Hepatocyte (in vitro differentiated cells): ENCODE results near the gene IFFO2. TPM values are rescaled to one million over a fixed set of nuclear protein-coding genes. Genes with fewer than 3 reads are reported as not detected.

Experiments used
- DNase-seq: peaks from one replicate; pipeline ENCODE4 v3.0.0-alpha.2; 2016; ENCODE audit warnings: low spot score
- H2AFZ ChIP-seq: fragments of 200-600 bp; sonication (generic); 2 replicates; pipeline ENCODE4 v1.6.0; 2016; ENCODE audit warnings: antibody characterized with exemption, mild to moderate bottlenecking
- H3K27ac ChIP-seq: fragments of 200-600 bp; sonication (generic); 2 replicates; pipeline ENCODE4 v1.5.1; 2016; ENCODE audit warnings: mild to moderate bottlenecking
- H3K27me3 ChIP-seq: fragments of 200-600 bp; sonication (generic); 2 replicates; pipeline ENCODE4 v1.6.1; 2016
- H3K36me3 ChIP-seq: fragments of 200-600 bp; sonication (generic); replicated peaks from 2 replicates; pipeline ENCODE4 v1.5.1; 2016; ENCODE audit warnings: low read depth; ENCODE audit not compliant: insufficient read depth
- H3K4me1 ChIP-seq: fragments of 200-600 bp; sonication (generic); 2 replicates; pipeline ENCODE4 v1.5.1; 2016; ENCODE audit warnings: mild to moderate bottlenecking, moderate library complexity; ENCODE audit not compliant: insufficient read depth
- H3K4me2 ChIP-seq: fragments of 200-600 bp; sonication (generic); 2 replicates; pipeline ENCODE4 v1.6.0; 2016
- H3K4me3 ChIP-seq: fragments of 200-600 bp; sonication (generic); 2 replicates; pipeline ENCODE4 v1.5.1; 2016; ENCODE audit warnings: mild to moderate bottlenecking
- H3K79me2 ChIP-seq: fragments of 200-600 bp; sonication (generic); 2 replicates; pipeline ENCODE4 v1.6.0; 2017; ENCODE audit warnings: mild to moderate bottlenecking
- H3K9me2 ChIP-seq: fragments of 200-600 bp; sonication (generic); replicated peaks from 2 replicates; pipeline ENCODE4 v1.6.0; 2017; ENCODE audit warnings: mild to moderate bottlenecking; ENCODE audit not compliant: insufficient read depth
- H3K9me3 ChIP-seq: fragments of 200-600 bp; sonication (generic); 2 replicates; pipeline ENCODE4 v1.5.1; 2016; ENCODE audit warnings: low read depth, mild to moderate bottlenecking
- H4K20me1 ChIP-seq: fragments of 200-600 bp; sonication (generic); 2 replicates; pipeline ENCODE4 v1.6.0; 2016; ENCODE audit warnings: mild to moderate bottlenecking; ENCODE audit not compliant: insufficient read depth, poor library complexity, severe bottlenecking
- EZH2 ChIP-seq: fragments of 200-600 bp; sonication (generic); IDR thresholded peaks from 2 replicates; pipeline ENCODE4 v1.6.1; 2016; ENCODE audit warnings: antibody characterized with exemption, mild to moderate bottlenecking, borderline replicate concordance
- EZH2phosphoT487 ChIP-seq: fragments of 200-600 bp; sonication (generic); IDR thresholded peaks from one replicate; pipeline ENCODE4 v1.6.1; 2018; ENCODE audit warnings: antibody characterized with exemption, mild to moderate bottlenecking, low read depth, moderate library complexity; ENCODE audit not compliant: unreplicated experiment, severe bottlenecking
- WGBS: methylation state at CpG from one replicate; pipeline ENCODE4 v1.1.6; 2016; ENCODE audit warnings: low lambda C conversion rate; ENCODE audit errors: missing lambda C conversion rate; 5-methylcytosine and 5-hydroxymethylcytosine counted together
- polyA plus RNA-seq: library from polyadenylated mRNA; unstranded; fragments of >200 nt; fragmentation: Nextera tagmentation; extraction: Ambion mirVana; gene quantifications from 2 replicates; pipeline ENCODE4 v1.2.1, GENCODE V29; 2016
- total RNA-seq: library from RNA; depleted of rRNA; stranded (reverse); fragments of >200 nt; gene quantifications from 2 replicates; pipeline ENCODE4 v1.2.3, GENCODE V29; 2014
- TF ChIP-seq, protein P1 (sequence below): fragments of 200-600 bp; sonication (generic); IDR thresholded peaks from 2 replicates; pipeline ENCODE4 v1.5.1; 2016; ENCODE audit warnings: antibody characterized with exemption, mild to moderate bottlenecking; ENCODE audit not compliant: poor library complexity

Gene IFFO2
- total and polyA plus RNA-seq, 2 experiments from 2014 or later, result 0.85 to 7.2 TPM

DNA sequence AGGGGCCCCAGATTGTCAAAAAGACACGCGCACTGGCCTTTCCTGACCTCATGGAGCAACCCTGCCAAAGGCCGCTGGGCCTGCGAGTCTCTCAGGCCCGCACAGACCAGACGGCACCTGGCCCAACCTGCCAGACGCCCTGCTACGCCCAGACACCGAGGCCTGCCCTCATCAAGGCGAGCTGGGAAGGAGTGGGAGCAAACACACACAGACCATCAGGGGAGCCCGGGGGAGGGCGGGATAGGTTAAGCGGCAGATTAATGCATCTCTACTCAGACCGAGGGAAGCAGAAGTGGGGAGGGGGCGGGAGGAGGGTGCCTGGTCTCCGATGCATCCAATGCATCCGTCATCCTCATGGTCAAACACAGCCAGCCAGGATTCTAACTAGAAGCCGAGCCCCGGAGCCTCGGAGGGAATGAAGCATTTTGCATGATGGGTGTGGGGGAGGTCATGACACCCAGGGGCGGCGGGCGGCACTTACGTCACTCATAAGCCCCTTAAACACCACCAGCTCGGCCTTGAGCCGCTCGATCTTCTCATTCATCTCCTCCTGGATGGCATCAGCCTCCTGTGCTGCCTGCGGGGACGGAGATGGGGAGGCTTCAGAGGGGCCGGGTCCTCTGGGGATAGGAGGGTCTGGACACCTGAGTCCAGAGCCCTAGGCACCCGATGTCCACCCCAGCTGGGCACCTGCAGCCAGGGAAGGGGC is 37.1 kb downstream of the IFFO2 start:
- WGBS, result 84% methylated on average over 25 of the region's 31 CpGs
- DNase-seq, result no peak
- Histone ChIP-seq H3K4me1 (peaks cover 22% of the 10 kb centered on the region), H4K20me1 (no peaks in the 10 kb centered on the region), H3K4me2 (no peak overlapping the region), H3K36me3 (no peaks in the 10 kb centered on the region), H3K9me2 (no peaks in the 10 kb centered on the region), H3K9me3 (no peaks in the 10 kb centered on the region), H2AFZ (no peak overlapping the region), H3K79me2 (no peaks in the 10 kb centered on the region), H3K27me3 (no peaks in the 10 kb centered on the region), H3K27ac (no peak overlapping the region), H3K4me3 (no peak overlapping the region)
- TF ChIP-seq, protein P1, sequence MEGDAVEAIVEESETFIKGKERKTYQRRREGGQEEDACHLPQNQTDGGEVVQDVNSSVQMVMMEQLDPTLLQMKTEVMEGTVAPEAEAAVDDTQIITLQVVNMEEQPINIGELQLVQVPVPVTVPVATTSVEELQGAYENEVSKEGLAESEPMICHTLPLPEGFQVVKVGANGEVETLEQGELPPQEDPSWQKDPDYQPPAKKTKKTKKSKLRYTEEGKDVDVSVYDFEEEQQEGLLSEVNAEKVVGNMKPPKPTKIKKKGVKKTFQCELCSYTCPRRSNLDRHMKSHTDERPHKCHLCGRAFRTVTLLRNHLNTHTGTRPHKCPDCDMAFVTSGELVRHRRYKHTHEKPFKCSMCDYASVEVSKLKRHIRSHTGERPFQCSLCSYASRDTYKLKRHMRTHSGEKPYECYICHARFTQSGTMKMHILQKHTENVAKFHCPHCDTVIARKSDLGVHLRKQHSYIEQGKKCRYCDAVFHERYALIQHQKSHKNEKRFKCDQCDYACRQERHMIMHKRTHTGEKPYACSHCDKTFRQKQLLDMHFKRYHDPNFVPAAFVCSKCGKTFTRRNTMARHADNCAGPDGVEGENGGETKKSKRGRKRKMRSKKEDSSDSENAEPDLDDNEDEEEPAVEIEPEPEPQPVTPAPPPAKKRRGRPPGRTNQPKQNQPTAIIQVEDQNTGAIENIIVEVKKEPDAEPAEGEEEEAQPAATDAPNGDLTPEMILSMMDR, result no peak
- TF ChIP-seq EZH2, result no peak
- TF ChIP-seq EZH2phosphoT487, result no peak

- 97% methylated on average over 8 of the region's 14 CpGs for WGBS
- Histone ChIP-seq H3K79me2 (no peaks in the 10 kb centered on the region), H2AFZ (no peak overlapping the region), H4K20me1 (no peaks in the 10 kb centered on the region), H3K4me2 (no peak overlapping the region), H3K9me3 (no peaks in the 10 kb centered on the region), H3K27me3 (no peaks in the 10 kb centered on the region), H3K27ac (no peak overlapping the region), H3K4me3 (no peak overlapping the region), H3K9me2 (no peaks in the 10 kb centered on the region), H3K36me3 (no peaks in the 10 kb centered on the region), H3K4me1 (peaks cover 16% of the 10 kb centered on the region)
- DNase-seq, result no peak
- TF ChIP-seq, protein P1, result no peak
- TF ChIP-seq EZH2, result no peak
- no peak for TF ChIP-seq EZH2phosphoT487
Measured at GRCh38 chr1:18918417-18918816, 38.1 kb downstream of the IFFO2 start.

DNA sequence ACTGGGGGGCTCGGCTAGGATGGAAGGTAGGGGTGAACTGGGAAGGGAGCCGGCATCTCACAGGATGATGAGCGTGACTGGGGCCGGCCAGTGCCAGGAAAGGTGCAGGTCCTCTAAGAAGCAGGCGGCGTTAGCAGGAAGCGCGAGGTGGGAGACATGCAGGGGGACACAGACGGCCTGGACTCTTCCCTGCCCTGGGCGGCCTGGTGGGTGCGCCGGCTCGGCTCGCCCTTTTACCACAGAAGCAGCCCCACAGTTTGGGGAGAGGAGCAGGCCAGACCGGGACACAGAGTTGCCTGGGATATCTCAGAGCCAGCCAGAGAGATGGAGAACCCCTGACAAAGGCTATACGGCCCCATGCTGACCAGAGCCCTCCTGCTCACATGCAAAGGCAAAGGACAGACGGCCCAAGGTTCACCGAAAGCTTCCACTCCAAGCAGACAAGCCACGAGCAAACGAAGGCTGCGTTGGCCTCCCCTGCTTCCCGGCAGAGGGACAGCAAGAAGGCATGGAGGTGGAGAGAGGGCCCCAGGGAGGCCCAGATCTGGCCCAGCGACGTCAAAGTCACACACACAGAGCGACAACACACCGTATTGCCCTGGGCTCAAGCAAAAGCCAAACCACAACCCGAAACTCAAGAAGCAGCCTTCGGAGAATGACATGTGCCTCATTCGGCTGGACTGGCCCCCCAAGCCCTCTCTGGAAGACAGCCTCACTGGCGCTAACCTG is 39.2 kb downstream of the IFFO2 start:
- Histone ChIP-seq H3K4me3 (no peak overlapping the region), H4K20me1 (no peaks in the 10 kb centered on the region), H3K27me3 (no peaks in the 10 kb centered on the region), H3K79me2 (no peaks in the 10 kb centered on the region), H3K4me2 (no peak overlapping the region), H3K4me1 (peaks cover 6% of the 10 kb centered on the region), H2AFZ (no peak overlapping the region), H3K27ac (no peak overlapping the region), H3K36me3 (no peaks in the 10 kb centered on the region), H3K9me2 (no peaks in the 10 kb centered on the region), H3K9me3 (no peaks in the 10 kb centered on the region)
- no peak for DNase-seq
- 89% methylated on average over 30 of the region's 30 CpGs for WGBS
- TF ChIP-seq EZH2phosphoT487 (no peak), EZH2 (no peak)
- TF ChIP-seq, protein P1, result no peak
